Smooth muscle cell (in vitro differentiated cells): Measurements from ENCODE around the gene PNMT. TPM values are rescaled to one million over a fixed set of nuclear protein-coding genes. Genes with fewer than 3 reads are reported as not detected.

Experiments used
- DNase-seq: peaks from one replicate; lab custom pipeline; 2025; ENCODE audit not compliant: unreplicated experiment; lab: John Stamatoyannopoulos, UW
- H2AFZ ChIP-seq: fragments of 200-600 bp; sonication (generic); 2 replicates; pipeline ENCODE4 v1.6.0; 2016; ENCODE audit warnings: antibody characterized with exemption, low read depth, mild to moderate bottlenecking
- H3F3A ChIP-seq: fragments of 200-600 bp; sonication (generic); 2 replicates; pipeline ENCODE4 v1.6.0; 2017; ENCODE audit warnings: antibody characterized with exemption, low read depth
- H3K27ac ChIP-seq: fragments of 200-600 bp; sonication (generic); 2 replicates; pipeline ENCODE4 v1.5.1; 2016; ENCODE audit warnings: low read depth, mild to moderate bottlenecking
- H3K27me3 ChIP-seq: fragments of 200-600 bp; sonication (generic); 2 replicates; pipeline ENCODE4 v1.6.1; 2016; ENCODE audit warnings: low read depth, mild to moderate bottlenecking
- H3K36me3 ChIP-seq: fragments of 200-600 bp; sonication (generic); 2 replicates; pipeline ENCODE4 v1.5.1; 2016; ENCODE audit warnings: low read depth
- H3K4me1 ChIP-seq: fragments of 200-600 bp; sonication (generic); 2 replicates; pipeline ENCODE4 v1.5.1; 2016; ENCODE audit warnings: low read depth
- H3K4me2 ChIP-seq: fragments of 200-600 bp; sonication (generic); 2 replicates; pipeline ENCODE4 v1.6.0; 2016; ENCODE audit warnings: mild to moderate bottlenecking
- H3K4me3 ChIP-seq: fragments of 200-600 bp; sonication (generic); 2 replicates; pipeline ENCODE4 v1.5.1; 2016; ENCODE audit warnings: mild to moderate bottlenecking
- H3K79me2 ChIP-seq: fragments of 200-600 bp; sonication (generic); 2 replicates; pipeline ENCODE4 v1.6.0; 2016; ENCODE audit warnings: low read depth, mild to moderate bottlenecking
- H3K9ac ChIP-seq: fragments of 200-600 bp; sonication (generic); 2 replicates; pipeline ENCODE4 v1.6.0; 2016; ENCODE audit warnings: low read depth
- H3K9me3 ChIP-seq: fragments of 200-600 bp; sonication (generic); replicated peaks from 2 replicates; pipeline ENCODE4 v1.5.1; 2016; ENCODE audit warnings: low read depth
- H4K20me1 ChIP-seq: fragments of 200-600 bp; sonication (generic); 2 replicates; pipeline ENCODE4 v1.6.0; 2016; ENCODE audit warnings: low read depth
- CTCF ChIP-seq: fragments of 200-600 bp; sonication (generic); IDR thresholded peaks from 2 replicates; pipeline ENCODE4 v1.5.1; 2017; ENCODE audit warnings: borderline replicate concordance, mild to moderate bottlenecking, antibody characterized with exemption; ENCODE audit not compliant: insufficient read depth, poor library complexity, severe bottlenecking
- WGBS: methylation state at CpG from one replicate; pipeline ENCODE4 v1.1.7; 2016; ENCODE audit warnings: low lambda C conversion rate; 5-methylcytosine and 5-hydroxymethylcytosine counted together
- polyA plus RNA-seq: library from polyadenylated mRNA; unstranded; fragments of >200 nt; fragmentation: Nextera tagmentation; extraction: Ambion mirVana; gene quantifications from 2 replicates; pipeline ENCODE4 v1.2.1, GENCODE V29; 2016
- total RNA-seq: library from RNA; depleted of rRNA; stranded (reverse); fragments of >200 nt; gene quantifications from 2 replicates; pipeline ENCODE4 v1.2.3, GENCODE V29; 2014

PNMT gene
- total and polyA plus RNA-seq, 2 experiments from 2014 or later: 0.23 TPM; not detected in 1

GRCh38 chr17:39666601-39667261, 1.5 kb upstream of the PNMT start:
- Histone ChIP-seq H3K4me2 (peak overlapping the region; percentile 93), H3K9ac (no peak overlapping the region)

GRCh38 chr17:39667262-39667944, 850 bp upstream of the PNMT start:
- Histone ChIP-seq H3K4me1 (peaks cover 10% of the 10 kb centered on the region), H3K4me2 (peak overlapping the region; percentile 93), H2AFZ (no peak overlapping the region), H3K9ac (no peak overlapping the region), H3F3A (no peaks in the 10 kb centered on the region), H3K36me3 (no peaks in the 10 kb centered on the region), H3K79me2 (no peaks in the 10 kb centered on the region), H3K27ac (no peak overlapping the region), H3K27me3 (peaks cover 63% of the 10 kb centered on the region), H3K9me3 (no peaks in the 10 kb centered on the region), H3K4me3 (peak overlapping the region; percentile 50), H4K20me1 (no peaks in the 10 kb centered on the region)
- no peak for DNase-seq
- WGBS: 16% methylated on average over 32 of the region's 49 CpGs
- TF ChIP-seq CTCF: no peak

More at GRCh38 chr17:39666601-39667261, 1.5 kb upstream of the PNMT start:
- DNase-seq: no peak
- no peaks in the 10 kb centered on the region for H3K36me3 ChIP-seq
- H3K4me1 ChIP-seq: peaks cover 10% of the 10 kb centered on the region
- H2AFZ ChIP-seq: no peak overlapping the region
- H3K27me3 ChIP-seq: peaks cover 63% of the 10 kb centered on the region
- 75% methylated on average over 11 of the region's 11 CpGs for WGBS
- H3K79me2 ChIP-seq: no peaks in the 10 kb centered on the region
- no peaks in the 10 kb centered on the region for H3K9me3 ChIP-seq
- no peak overlapping the region for H3K4me3 ChIP-seq
- no peaks in the 10 kb centered on the region for H3F3A ChIP-seq
- no peak for TF ChIP-seq CTCF
- H3K27ac ChIP-seq: no peak overlapping the region
- H4K20me1 ChIP-seq: peaks cover 2% of the 10 kb centered on the region

GRCh38 chr17:39669897-39670735, 1.9 kb downstream of the PNMT start:
- H3K36me3 ChIP-seq: no peaks in the 10 kb centered on the region
- no peak overlapping the region for H3K9ac ChIP-seq
- H3K9me3 ChIP-seq: no peaks in the 10 kb centered on the region
- no peak for DNase-seq
- no peak overlapping the region for H3K4me2 ChIP-seq
- H2AFZ ChIP-seq: no peak overlapping the region
- peaks cover 10% of the 10 kb centered on the region for H3K4me1 ChIP-seq
- 94% methylated on average over 23 of the region's 23 CpGs for WGBS
- TF ChIP-seq CTCF: no peak
- H4K20me1 ChIP-seq: no peaks in the 10 kb centered on the region
- peaks cover 63% of the 10 kb centered on the region for H3K27me3 ChIP-seq
- no peaks in the 10 kb centered on the region for H3K79me2 ChIP-seq
- H3F3A ChIP-seq: no peaks in the 10 kb centered on the region
- no peak overlapping the region for H3K4me3 ChIP-seq
- H3K27ac ChIP-seq: no peak overlapping the region
